ENCODE results near the gene PRKAG2.
"Not testable (repeated sequence)": the region's sequence is repeated elsewhere in the genome, so short reads cannot be mapped to it uniquely, and the experiment has no call there.

Gene PRKAG2

GRCh38 chr7:151785681-151785965, 91.3 kb downstream of the PRKAG2 start:
- CTCF ChIA-PET: no interaction called here
- no peak for TF ChIP-seq CTCF (conservative IDR thresholded peaks at IDR 0.05; ENCODE audit: low read depth)

GRCh38 chr7:151784853-151785680, 91.8 kb downstream of the PRKAG2 start:
- no peak for DNase-seq (ENCODE audit: low spot score)
- H3K27ac ChIP-seq: no peak overlapping the region
- ChIA-PET CTCF (interaction anchor here (0.6 kb wide), 1 partner anchor 67 kb away, joined by 5 read pairs; no protein-coding TSS in a partner anchor), POLR2A (ENCODE audit: low non-redundant PET) (no interaction called here)
- TF ChIP-seq CTCF (conservative IDR thresholded peaks at IDR 0.05; ENCODE audit: low read depth): no peak

More at GRCh38 chr7:151785681-151785965, 91.3 kb downstream of the PRKAG2 start:
- POLR2A ChIA-PET (ENCODE audit: low non-redundant PET): interaction anchor here (0.7 kb wide), 1 partner anchor 146 kb away, joined by 3 read pairs; no protein-coding TSS in a partner anchor
- DNase-seq (ENCODE audit: low spot score): no peak
- H3K27ac ChIP-seq: no peak overlapping the region

- DNase-seq (ENCODE audit: low spot score): no peak
- no peak for TF ChIP-seq CTCF (conservative IDR thresholded peaks at IDR 0.05; ENCODE audit: low read depth)
- H3K27ac ChIP-seq: no peak overlapping the region
- CTCF ChIA-PET: interaction anchor here (0.6 to 1.3 kb wide), 5 partner anchors 15 to 148 kb away, joined by 3 to 7 read pairs (median 5); partner anchors contain the start of gene PRKAG2
- POLR2A ChIA-PET (ENCODE audit: low non-redundant PET): no interaction called here
Measured at GRCh38 chr7:151783958-151784575, 92.8 kb downstream of the PRKAG2 start.

- POLR2A ChIA-PET (ENCODE audit: low non-redundant PET): no interaction called here
- CTCF ChIA-PET: interaction anchor here (0.5 to 1.5 kb wide), 20 partner anchors 8 to 1037 kb away, joined by 3 to 6 read pairs (median 3); partner anchors contain the start of gene PRKAG2
- DNase-seq (ENCODE audit: low spot score): peak; percentile 44
- H3K27ac ChIP-seq: no peak overlapping the region
- TF ChIP-seq CTCF (conservative IDR thresholded peaks at IDR 0.05; ENCODE audit: low read depth): peak; percentile 99
Measured at GRCh38 chr7:151782598-151783448, 94.1 kb downstream of the PRKAG2 start.

GRCh38 chr7:151782256-151782597, 94.7 kb downstream of the PRKAG2 start:
- CTCF ChIA-PET: interaction anchor here (0.6 to 1.5 kb wide), 10 partner anchors 8 to 1037 kb away, joined by 3 to 5 read pairs (median 3); no protein-coding TSS in a partner anchor
- H3K27ac ChIP-seq; POLR2A ChIA-PET (ENCODE audit: low non-redundant PET); DNase-seq (ENCODE audit: low spot score): not testable (repeated sequence)

GRCh38 chr7:151781161-151781845, 95.6 kb downstream of the PRKAG2 start:
- POLR2A ChIA-PET (ENCODE audit: low non-redundant PET): no interaction called here
- no peak overlapping the region for H3K27ac ChIP-seq
- CTCF ChIA-PET: interaction anchor here (0.6 kb wide), 2 partner anchors 18 to 490 kb away, joined by 3 read pairs; no protein-coding TSS in a partner anchor
- TF ChIP-seq CTCF (conservative IDR thresholded peaks at IDR 0.05; ENCODE audit: low read depth): no peak
- no peak for DNase-seq (ENCODE audit: low spot score)

Data from RWPE1 (cell line).